Activated T-cell treated with anti-CD3 and anti-CD28 coated beads, Interleukin-2, amount 50 U/mL, for 24 hours (primary cell): ENCODE measurements around the gene ARVCF.
A peak's percentile ranks its signal among the peaks of the same experiment; 100 is the strongest.

Experiments
- DNase-seq: peaks from one replicate; pipeline ENCODE4 v3.0.0-alpha.2; 2020
- H3K27ac Mint-ChIP-seq: 2 replicates; pipeline ENCODE4 v1.8.0; 2020; ENCODE audit warnings: mild to moderate bottlenecking, mixed read lengths
- H3K27me3 Mint-ChIP-seq: 2 replicates; pipeline ENCODE4 v1.8.0; 2020; ENCODE audit warnings: mixed read lengths
- H3K36me3 Mint-ChIP-seq: 2 replicates; pipeline ENCODE4 v1.8.0; 2020; ENCODE audit warnings: low read depth, mixed read lengths
- H3K4me1 Mint-ChIP-seq: 2 replicates; pipeline ENCODE4 v1.8.0; 2020; ENCODE audit warnings: low read depth, mixed read lengths
- H3K4me3 Mint-ChIP-seq: 2 replicates; pipeline ENCODE4 v1.8.0; 2020; ENCODE audit warnings: mild to moderate bottlenecking, moderate library complexity, mixed read lengths
- H3K9me3 Mint-ChIP-seq: 2 replicates; pipeline ENCODE4 v1.8.0; 2020; ENCODE audit warnings: mixed read lengths

Gene ARVCF

GRCh38 chr22:20016734-20017621 is at the start of gene ARVCF:
Gene ARVCF, minus strand, starts transcription at chr22:20016823. Its CDS starts 26,029 bp downstream, at chr22:19990794.
- H3K4me1 Mint-ChIP-seq = peaks cover 19% of the 10 kb centered on the region
- peak within 1 kb of the TSS; percentile 68 for H3K27ac Mint-ChIP-seq
- peak within 1 kb of the TSS; percentile 79 for H3K4me3 Mint-ChIP-seq
- peak; percentile 96 for DNase-seq
- H3K9me3 Mint-ChIP-seq = no peaks in the 10 kb centered on the region
- peaks cover 20% of the 10 kb centered on the region for H3K27me3 Mint-ChIP-seq
- peaks cover 8% of the 10 kb centered on the region for H3K36me3 Mint-ChIP-seq

GRCh38 chr22:20065896-20066616 is 49.4 kb upstream of the ARVCF start:
- Mint-ChIP-seq H3K27me3 (no peaks in the 10 kb centered on the region), H3K36me3 (peaks cover 36% of the 10 kb centered on the region), H3K4me3 (no peak overlapping the region), H3K4me1 (no peaks in the 10 kb centered on the region), H3K9me3 (no peaks in the 10 kb centered on the region), H3K27ac (no peak overlapping the region)
- DNase-seq = no peak

- Mint-ChIP-seq H3K36me3 (peaks cover 36% of the 10 kb centered on the region), H3K27me3 (no peaks in the 10 kb centered on the region), H3K9me3 (no peaks in the 10 kb centered on the region), H3K4me1 (no peaks in the 10 kb centered on the region), H3K4me3 (no peak overlapping the region), H3K27ac (no peak overlapping the region)
- no peak for DNase-seq
Observed at GRCh38 chr22:20064545-20065262, 48.1 kb upstream of the ARVCF start.

- H3K9me3 Mint-ChIP-seq = no peaks in the 10 kb centered on the region
- no peaks in the 10 kb centered on the region for H3K27me3 Mint-ChIP-seq
- H3K36me3 Mint-ChIP-seq = peaks cover 38% of the 10 kb centered on the region
Observed at GRCh38 chr22:20064140-20064480, 47.5 kb upstream of the ARVCF start.

GRCh38 chr22:20063271-20064139 is 46.9 kb upstream of the ARVCF start:
- Mint-ChIP-seq H3K4me3 (no peak overlapping the region), H3K27ac (no peak overlapping the region), H3K4me1 (no peaks in the 10 kb centered on the region), H3K27me3 (no peaks in the 10 kb centered on the region), H3K9me3 (no peaks in the 10 kb centered on the region), H3K36me3 (peaks cover 42% of the 10 kb centered on the region)
- DNase-seq = no peak

More at GRCh38 chr22:20064140-20064480, 47.5 kb upstream of the ARVCF start:
- no peak overlapping the region for H3K27ac Mint-ChIP-seq
- H3K4me3 Mint-ChIP-seq = no peak overlapping the region
- no peak for DNase-seq
- no peaks in the 10 kb centered on the region for H3K4me1 Mint-ChIP-seq

GRCh38 chr22:20062766-20063083 is 46.1 kb upstream of the ARVCF start:
- no peaks in the 10 kb centered on the region for H3K9me3 Mint-ChIP-seq
- no peak overlapping the region for H3K4me3 Mint-ChIP-seq
- no peaks in the 10 kb centered on the region for H3K27me3 Mint-ChIP-seq
- no peaks in the 10 kb centered on the region for H3K4me1 Mint-ChIP-seq
- peak overlapping the region; percentile 64 for H3K27ac Mint-ChIP-seq
- no peak for DNase-seq
- H3K36me3 Mint-ChIP-seq = peaks cover 50% of the 10 kb centered on the region

GRCh38 chr22:20062043-20062765 is 45.6 kb upstream of the ARVCF start:
- Mint-ChIP-seq H3K4me1 (no peaks in the 10 kb centered on the region), H3K27ac (peak overlapping the region; percentile 64), H3K4me3 (no peak overlapping the region), H3K36me3 (peaks cover 54% of the 10 kb centered on the region), H3K9me3 (no peaks in the 10 kb centered on the region), H3K27me3 (no peaks in the 10 kb centered on the region)
- no peak for DNase-seq

GRCh38 chr22:20061481-20061861 is 44.8 kb upstream of the ARVCF start:
- Mint-ChIP-seq H3K27me3 (no peaks in the 10 kb centered on the region), H3K4me1 (no peaks in the 10 kb centered on the region), H3K9me3 (no peaks in the 10 kb centered on the region), H3K36me3 (peaks cover 59% of the 10 kb centered on the region), H3K4me3 (no peak overlapping the region), H3K27ac (no peak overlapping the region)
- no peak for DNase-seq

- Mint-ChIP-seq H3K9me3 (no peaks in the 10 kb centered on the region), H3K4me3 (no peak overlapping the region), H3K27ac (peak overlapping the region; percentile 16), H3K36me3 (peaks cover 64% of the 10 kb centered on the region), H3K4me1 (no peaks in the 10 kb centered on the region), H3K27me3 (no peaks in the 10 kb centered on the region)
- DNase-seq = no peak
Observed at GRCh38 chr22:20060700-20061480, 44.3 kb upstream of the ARVCF start.

- Mint-ChIP-seq H3K27me3 (no peaks in the 10 kb centered on the region), H3K36me3 (peaks cover 67% of the 10 kb centered on the region), H3K27ac (peak overlapping the region; percentile 50), H3K4me1 (no peaks in the 10 kb centered on the region), H3K9me3 (no peaks in the 10 kb centered on the region), H3K4me3 (no peak overlapping the region)
- DNase-seq = no peak
Observed at GRCh38 chr22:20058989-20059770, 42.6 kb upstream of the ARVCF start.

- no peak for DNase-seq
- no peak overlapping the region for H3K27ac Mint-ChIP-seq
- H3K4me3 Mint-ChIP-seq = no peak overlapping the region
- H3K27me3 Mint-ChIP-seq = no peaks in the 10 kb centered on the region
- peaks cover 69% of the 10 kb centered on the region for H3K36me3 Mint-ChIP-seq
- H3K4me1 Mint-ChIP-seq = no peaks in the 10 kb centered on the region
- H3K9me3 Mint-ChIP-seq = no peaks in the 10 kb centered on the region
Observed at GRCh38 chr22:20057596-20058268, 41.1 kb upstream of the ARVCF start.
